Liver (tissue), 9 donors: ENCODE results near the gene CILP. TPM values are rescaled to one million over a fixed set of nuclear protein-coding genes. Genes with fewer than 3 reads are reported as not detected.

ENCODE experiments used
- DNase-seq: peaks from one replicate; pipeline ENCODE4 v3.0.0-alpha.2; 2017; ENCODE audit warnings: low spot score
- H3K27ac ChIP-seq, 2 donors: one replicate each; pipeline ENCODE4 v1.7.0; 2013; ENCODE audit warnings: inconsistent platforms in 2 of 2, low read length in 2 of 2, control low read depth in 1 of 2, low read depth in 1 of 2, mild to moderate bottlenecking in 1 of 2
- H3K27me3 ChIP-seq, 4 donors: one replicate each; pipeline versions ENCODE4 v1.6.1 to v1.7.0; 2013; ENCODE audit warnings: low read length in 3 of 4, inconsistent platforms in 1 of 4, mild to moderate bottlenecking in 1 of 4, moderate library complexity in 1 of 4; ENCODE audit not compliant: control insufficient read depth in 4 of 4, insufficient read depth in 4 of 4
- H3K36me3 ChIP-seq, 4 donors: one replicate each; pipeline versions ENCODE4 v1.6.1 to v1.7.0; 2013; ENCODE audit warnings: low read length in 3 of 4, mild to moderate bottlenecking in 3 of 4, low read depth in 1 of 4, moderate library complexity in 1 of 4; ENCODE audit not compliant: control insufficient read depth in 4 of 4, insufficient read depth in 3 of 4
- H3K4me1 ChIP-seq, 4 donors: one replicate each; pipeline versions ENCODE4 v1.6.1 to v1.7.0; 2013; ENCODE audit warnings: low read length in 3 of 4, mild to moderate bottlenecking in 3 of 4, moderate library complexity in 1 of 4; ENCODE audit not compliant: control insufficient read depth in 4 of 4, insufficient read depth in 4 of 4
- H3K4me3 ChIP-seq, 3 donors: one replicate each; pipeline versions ENCODE4 v1.6.1 to v1.7.0; 2013; ENCODE audit warnings: low read length in 3 of 3, control low read depth in 1 of 3, low read depth in 1 of 3, mild to moderate bottlenecking in 1 of 3
- H3K9ac ChIP-seq, 2 donors: one replicate each; pipeline ENCODE4 v1.7.0; 2013; ENCODE audit warnings: low read length in 2 of 2, mild to moderate bottlenecking in 2 of 2, moderate library complexity in 2 of 2, control low read depth in 1 of 2, low read depth in 1 of 2
- H3K9me3 ChIP-seq, 4 donors: one replicate each; pipeline versions ENCODE4 v1.6.1 to v1.7.0; 2013; ENCODE audit warnings: low read length in 3 of 4; ENCODE audit not compliant: control insufficient read depth in 4 of 4
- ATF3 ChIP-seq: IDR thresholded peaks from 2 replicates; pipeline ENCODE4 v1.6.1; 2016; ENCODE audit warnings: antibody characterized with exemption
- FOXA1 ChIP-seq: IDR thresholded peaks from 2 replicates; pipeline ENCODE4 v1.6.1; 2016; ENCODE audit warnings: antibody characterized with exemption
- FOXA2 ChIP-seq: IDR thresholded peaks from 2 replicates; pipeline ENCODE4 v1.6.1; 2016; ENCODE audit warnings: antibody characterized with exemption
- GABPA ChIP-seq, 2 donors: IDR thresholded peaks in 1 of 2; conservative IDR thresholded peaks in 1 of 2; 2 replicates each; pipeline ENCODE4 v1.6.1; 2016; ENCODE audit warnings: antibody characterized with exemption in 2 of 2, mild to moderate bottlenecking in 1 of 2, moderate library complexity in 1 of 2
- HNF4A ChIP-seq, 2 donors: conservative IDR thresholded peaks; 2 replicates each; pipeline ENCODE4 v1.6.1; 2016; ENCODE audit warnings: antibody characterized with exemption in 2 of 2, mild to moderate bottlenecking in 2 of 2
- HNF4G ChIP-seq: IDR thresholded peaks from 2 replicates; pipeline ENCODE4 v1.6.1; 2016; ENCODE audit warnings: antibody characterized with exemption
- JUND ChIP-seq, 2 donors: IDR thresholded peaks; 2 replicates each; pipeline ENCODE4 v1.6.1; 2016; ENCODE audit warnings: antibody characterized with exemption in 2 of 2
- MAX ChIP-seq: IDR thresholded peaks from 2 replicates; pipeline ENCODE4 v1.6.1; 2016; ENCODE audit warnings: antibody characterized with exemption
- NR2F2 ChIP-seq: IDR thresholded peaks from 2 replicates; pipeline ENCODE4 v1.6.1; 2016; ENCODE audit warnings: antibody characterized with exemption
- RAD21 ChIP-seq, 2 donors: IDR thresholded peaks; 2 replicates each; pipeline ENCODE4 v1.6.1; 2016; ENCODE audit warnings: antibody characterized with exemption in 2 of 2, mild to moderate bottlenecking in 2 of 2
- REST ChIP-seq: IDR thresholded peaks from 2 replicates; pipeline ENCODE4 v1.6.1; 2016; ENCODE audit warnings: antibody characterized with exemption, mild to moderate bottlenecking
- RXRA ChIP-seq, 2 donors: IDR thresholded peaks; 2 replicates each; pipeline ENCODE4 v1.6.1; 2017 to 2018; ENCODE audit warnings: antibody characterized with exemption in 2 of 2, mild to moderate bottlenecking in 1 of 2
- SP1 ChIP-seq: IDR thresholded peaks from 2 replicates; pipeline ENCODE4 v1.6.1; 2018; ENCODE audit warnings: antibody characterized with exemption, mild to moderate bottlenecking
- TAF1 ChIP-seq: conservative IDR thresholded peaks from 2 replicates; pipeline ENCODE4 v1.6.1; 2016; ENCODE audit warnings: antibody characterized with exemption, mild to moderate bottlenecking
- YY1 ChIP-seq: IDR thresholded peaks from 2 replicates; pipeline ENCODE4 v1.6.1; 2016; ENCODE audit warnings: antibody characterized with exemption, mild to moderate bottlenecking
- ZBTB33 ChIP-seq: IDR thresholded peaks from 2 replicates; pipeline ENCODE4 v1.6.1; 2016; ENCODE audit warnings: antibody characterized with exemption
- WGBS: extraction: QIAGEN DNeasy Blood & Tissue Kit; methylation state at CpG from one replicate; pipeline ENCODE4 v1.1.7; 2013; 5-methylcytosine and 5-hydroxymethylcytosine counted together
- polyA plus RNA-seq, 2 donors: library from polyadenylated mRNA; stranded (reverse) in 1 of 2; unstranded in 1 of 2; fragments of 200-250 nt in 1 of 2; fragments of >200 nt in 1 of 2; fragmentation: Nextera tagmentation in 1 of 2; extraction: Ambion mirVana in 1 of 2; gene quantifications; one replicate each; pipeline versions ENCODE4 v1.2.1 to v1.2.3, GENCODE V29; 2013 to 2015
- total RNA-seq, 2 donors: library from RNA; depleted of rRNA; stranded (reverse); fragments of >200 nt; gene quantifications; one replicate each; pipeline ENCODE4 v1.2.3, GENCODE V29; 2014
- donor health status: healthy.
- donor health status: healthy.
- donor health status: healthy.
- donor health status: healthy.
- donor health status: healthy.

CILP gene
- total and polyA plus RNA-seq, 4 donors = 0.28 to 2.6 (median 0.44) TPM

- TF ChIP-seq ZBTB33 = no peak
- no peak for TF ChIP-seq TAF1
- TF ChIP-seq HNF4G = peak; percentile 45
- TF ChIP-seq FOXA1 = peak; percentile 98
- TF ChIP-seq YY1 = peak; percentile 56
Measured at GRCh38 chr15:65171428-65171827, 39.8 kb downstream of the CILP start (continued).

- Histone ChIP-seq H3K4me1 (peaks cover 5 to 13% (median 11%) of the 10 kb centered on the region in 4 donors), H3K36me3 (peaks cover 5 to 27% (median 20%) of the 10 kb centered on the region in 4 donors), H3K27me3 (no peaks in the 10 kb centered on the region), H3K4me3 (no peak overlapping the region), H3K27ac (peak overlapping the region in 1 of 2 donors; percentile 12), H3K9me3 (no peaks in the 10 kb centered on the region), H3K9ac (no peak overlapping the region)
- TF ChIP-seq SP1 (peak; percentile 21), FOXA1 (no peak), REST (peak; percentile 72), TAF1 (peak; percentile 55), FOXA2 (no peak), RXRA (IDR thresholded peaks at IDR 0.05) (peak; percentile 6 to 41), RAD21 (IDR thresholded peaks at IDR 0.05) (peak; percentile 20 to 29), HNF4G (peak; percentile 30), ZBTB33 (peak; percentile 90), YY1 (no peak), HNF4A (conservative IDR thresholded peaks at IDR 0.05) (peak; percentile 76), JUND (IDR thresholded peaks at IDR 0.05) (peak in 1 of 2 donors; percentile 64), MAX (peak; percentile 26)
- DNase-seq = no peak
- WGBS = 36% methylated on average over 2 of the region's 2 CpGs
Measured at GRCh38 chr15:65165875-65166274, 45.4 kb downstream of the CILP start.

- 86% methylated on average over 1 of the region's 1 CpG for WGBS
- Histone ChIP-seq H3K4me1 (peaks cover 3 to 12% (median 11%) of the 10 kb centered on the region in 4 donors), H3K4me3 (no peak overlapping the region), H3K36me3 (peaks cover 4 to 29% (median 22%) of the 10 kb centered on the region in 4 donors), H3K27me3 (no peaks in the 10 kb centered on the region), H3K9ac (no peak overlapping the region), H3K9me3 (no peaks in the 10 kb centered on the region), H3K27ac (no peak overlapping the region)
- DNase-seq = no peak
- TF ChIP-seq RXRA (IDR thresholded peaks at IDR 0.05) (no peak), FOXA2 (no peak), YY1 (no peak), JUND (IDR thresholded peaks at IDR 0.05) (no peak), NR2F2 (no peak), TAF1 (no peak), RAD21 (IDR thresholded peaks at IDR 0.05) (no peak), SP1 (no peak), FOXA1 (no peak), REST (no peak), HNF4A (conservative IDR thresholded peaks at IDR 0.05) (no peak), ATF3 (no peak), GABPA (IDR thresholded peaks at IDR 0.05 in 1 of 2, conservative IDR thresholded peaks at IDR 0.05 in 1 of 2) (no peak)
Measured at GRCh38 chr15:65164139-65164538, 47.1 kb downstream of the CILP start.
